GM12878 (cell line): Measurements from ENCODE around the gene RPS6KA3. TPM values are rescaled to one million over a fixed set of nuclear protein-coding genes. Genes with fewer than 3 reads are reported as not detected.
A peak's percentile ranks its signal among the peaks of the same experiment; 100 is the strongest.

Experiments used
- ATF7 ChIP-seq: fragments of 450-650 bp; IDR thresholded peaks from 2 replicates; pipeline ENCODE4 v1.6.1; 2016; ENCODE audit warnings: low read depth, mild to moderate bottlenecking
- BACH1 ChIP-seq: fragments of 450-650 bp; IDR thresholded peaks from 2 replicates; pipeline ENCODE4 v1.6.1; 2017; ENCODE audit warnings: mild to moderate bottlenecking, borderline replicate concordance
- BCL11A ChIP-seq: IDR thresholded peaks from 2 replicates; pipeline ENCODE4 v1.6.1; 2011; ENCODE audit warnings: low read depth, low read length
- DPF2 ChIP-seq: fragments of 450-650 bp; IDR thresholded peaks from 2 replicates; pipeline ENCODE4 v1.6.1; 2017; ENCODE audit warnings: mild to moderate bottlenecking
- EP300 ChIP-seq, 2 experiments: fragments of 150-350 bp in 1 of 2; IDR thresholded peaks; 2 replicates each; pipeline ENCODE4 v1.6.1; 2011 to 2012; ENCODE audit warnings: low read depth in 2 of 2, low read length in 2 of 2, borderline replicate concordance in 1 of 2, improper control_type of control experiment in 1 of 2, inconsistent platforms in 1 of 2; ENCODE audit not compliant: control insufficient read depth in 1 of 2
- ETV6 ChIP-seq, 2 experiments: fragments of 450-650 bp in 1 of 2; IDR thresholded peaks in 1 of 2; conservative IDR thresholded peaks in 1 of 2; 2 replicates each; pipeline ENCODE4 v1.6.1; 2014; ENCODE audit warnings: antibody characterized with exemption in 1 of 2, borderline replicate concordance in 1 of 2, low read depth in 1 of 2, mild to moderate bottlenecking in 1 of 2, moderate library complexity in 1 of 2
- RB1 ChIP-seq: fragments of 450-650 bp; formaldehyde crosslinking; IDR thresholded peaks from 2 replicates; pipeline ENCODE4 v1.6.1; 2017; ENCODE audit warnings: mild to moderate bottlenecking, borderline replicate concordance
- RBBP5 ChIP-seq: fragments of 200-600 bp; sonication (generic); conservative IDR thresholded peaks from 2 replicates; pipeline ENCODE4 v1.6.1; 2016
- SP1 ChIP-seq: IDR thresholded peaks from one replicate; pipeline ENCODE4 v1.6.1; 2011; ENCODE audit warnings: low read depth, low read length
- SUZ12 ChIP-seq: fragments of 200-600 bp; sonication (generic); IDR thresholded peaks from one replicate; pipeline ENCODE4 v1.6.1; 2018; ENCODE audit warnings: antibody characterized with exemption, mild to moderate bottlenecking; ENCODE audit not compliant: unreplicated experiment
- TAF1 ChIP-seq: IDR thresholded peaks from 2 replicates; pipeline ENCODE4 v1.6.1; 2011; ENCODE audit warnings: mild to moderate bottlenecking, low read depth, low read length, borderline replicate concordance
- TCF7 ChIP-seq: IDR thresholded peaks from 2 replicates; pipeline ENCODE4 v1.6.1; 2014; ENCODE audit warnings: antibody characterized with exemption, borderline replicate concordance
- WRNIP1 ChIP-seq: IDR thresholded peaks from 2 replicates; pipeline ENCODE4 v1.6.1; 2011; ENCODE audit warnings: low read depth, low read length, improper control_type of control experiment, borderline replicate concordance
- YBX1 ChIP-seq: fragments of 450-650 bp; IDR thresholded peaks from 2 replicates; pipeline ENCODE4 v1.6.1; 2016; ENCODE audit warnings: antibody characterized with exemption
- ZNF274 ChIP-seq: IDR thresholded peaks from one replicate; pipeline ENCODE4 v1.8.0; 2011; ENCODE audit not compliant: insufficient read length, insufficient read depth
- polyA plus RNA-seq, 11 experiments: library from polyadenylated mRNA; depleted of rRNA in 4 of 11; unstranded in 6 of 11; stranded (reverse) in 5 of 11; fragments of >200 nt; fragmentation: Nextera tagmentation in 4 of 11; fragmentation: Illumina TruSeq in 1 of 11; extraction: Ambion mirVana in 4 of 11; extraction: Trizol in 1 of 11; gene quantifications; 1 replicate in 1 of 11; 2 replicates in 10 of 11; pipeline versions ENCODE4 v1.2.1 to v1.2.3, GENCODE V29; 2011 to 2016; ENCODE audit warnings: inconsistent platforms in 2 of 11, missing spikeins in 2 of 11, low read depth in 1 of 11
- total RNA-seq, 4 experiments: library from RNA; depleted of rRNA in 3 of 4; stranded (reverse); fragments of >200 nt in 3 of 4; fragmentation: Illumina TruSeq in 1 of 4; extraction: Trizol in 1 of 4; gene quantifications; 2 replicates each; pipeline versions ENCODE4 v1.2.1 to v1.2.3, GENCODE V29; 2013 to 2021
- TF ChIP-seq, protein P1 (sequence below): fragments of 450-650 bp; IDR thresholded peaks from 2 replicates; pipeline ENCODE4 v1.6.1; 2016; ENCODE audit warnings: mild to moderate bottlenecking, moderate library complexity, borderline replicate concordance
- TF ChIP-seq, protein P2 (sequence below): fragments of 450-650 bp; IDR thresholded peaks from 2 replicates; pipeline ENCODE4 v1.6.1; 2017; ENCODE audit warnings: mild to moderate bottlenecking, moderate library complexity
- TF ChIP-seq, protein P3 (sequence below): fragments of 450-650 bp; IDR thresholded peaks from 2 replicates; pipeline ENCODE4 v1.6.1; 2016; ENCODE audit warnings: mild to moderate bottlenecking

The RPS6KA3 gene
- total and polyA plus RNA-seq, 10 of the 15 experiments (the other 5 are each of a cell fraction or from before 2014, with no cell fraction given) = 2.8 to 35.6 (median 15.8) TPM

DNA sequence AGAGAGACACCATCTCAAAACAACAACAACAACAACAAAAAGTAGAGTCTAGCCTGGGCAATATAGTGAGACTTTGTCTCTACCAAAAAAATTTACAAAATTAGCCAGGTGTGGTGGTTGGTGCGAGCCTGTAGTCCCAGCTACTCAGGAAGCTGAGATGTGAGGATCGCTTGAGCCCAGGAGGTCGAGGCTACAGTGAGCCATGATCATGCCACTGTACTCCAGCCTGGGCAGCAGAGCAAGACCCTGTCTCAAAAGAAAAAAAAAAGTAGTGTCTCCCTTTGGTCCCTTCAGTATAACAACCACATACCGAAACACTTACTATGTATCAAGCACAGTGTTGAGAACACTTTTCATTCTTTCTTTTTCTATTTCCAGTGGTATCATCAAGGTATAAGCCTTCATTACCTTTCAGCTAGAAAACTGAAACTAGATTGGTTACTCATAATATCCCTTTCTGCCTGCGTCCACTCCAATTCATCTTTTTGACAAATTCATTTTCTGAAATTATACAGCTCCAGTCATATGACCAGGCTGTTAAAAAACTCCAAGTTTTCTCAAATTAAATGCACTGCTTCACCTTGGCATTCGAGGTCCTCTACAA is 54.1 kb downstream of the RPS6KA3 start (continued):
- TF ChIP-seq, protein P1, sequence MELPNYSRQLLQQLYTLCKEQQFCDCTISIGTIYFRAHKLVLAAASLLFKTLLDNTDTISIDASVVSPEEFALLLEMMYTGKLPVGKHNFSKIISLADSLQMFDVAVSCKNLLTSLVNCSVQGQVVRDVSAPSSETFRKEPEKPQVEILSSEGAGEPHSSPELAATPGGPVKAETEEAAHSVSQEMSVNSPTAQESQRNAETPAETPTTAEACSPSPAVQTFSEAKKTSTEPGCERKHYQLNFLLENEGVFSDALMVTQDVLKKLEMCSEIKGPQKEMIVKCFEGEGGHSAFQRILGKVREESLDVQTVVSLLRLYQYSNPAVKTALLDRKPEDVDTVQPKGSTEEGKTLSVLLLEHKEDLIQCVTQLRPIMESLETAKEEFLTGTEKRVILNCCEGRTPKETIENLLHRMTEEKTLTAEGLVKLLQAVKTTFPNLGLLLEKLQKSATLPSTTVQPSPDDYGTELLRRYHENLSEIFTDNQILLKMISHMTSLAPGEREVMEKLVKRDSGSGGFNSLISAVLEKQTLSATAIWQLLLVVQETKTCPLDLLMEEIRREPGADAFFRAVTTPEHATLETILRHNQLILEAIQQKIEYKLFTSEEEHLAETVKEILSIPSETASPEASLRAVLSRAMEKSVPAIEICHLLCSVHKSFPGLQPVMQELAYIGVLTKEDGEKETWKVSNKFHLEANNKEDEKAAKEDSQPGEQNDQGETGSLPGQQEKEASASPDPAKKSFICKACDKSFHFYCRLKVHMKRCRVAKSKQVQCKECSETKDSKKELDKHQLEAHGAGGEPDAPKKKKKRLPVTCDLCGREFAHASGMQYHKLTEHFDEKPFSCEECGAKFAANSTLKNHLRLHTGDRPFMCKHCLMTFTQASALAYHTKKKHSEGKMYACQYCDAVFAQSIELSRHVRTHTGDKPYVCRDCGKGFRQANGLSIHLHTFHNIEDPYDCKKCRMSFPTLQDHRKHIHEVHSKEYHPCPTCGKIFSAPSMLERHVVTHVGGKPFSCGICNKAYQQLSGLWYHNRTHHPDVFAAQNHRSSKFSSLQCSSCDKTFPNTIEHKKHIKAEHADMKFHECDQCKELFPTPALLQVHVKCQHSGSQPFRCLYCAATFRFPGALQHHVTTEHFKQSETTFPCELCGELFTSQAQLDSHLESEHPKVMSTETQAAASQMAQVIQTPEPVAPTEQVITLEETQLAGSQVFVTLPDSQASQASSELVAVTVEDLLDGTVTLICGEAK = no peak
- TF ChIP-seq ZNF274 (no peak), DPF2 (no peak), ATF7 (peak; percentile 41), TAF1 (no peak), TCF7 (no peak), YBX1 (no peak), SP1 (no peak), BCL11A (peak; percentile 51; the same call in 1 of the 2 replicates), WRNIP1 (no peak), BACH1 (no peak), SUZ12 (no peak), RB1 (no peak), EP300 (IDR thresholded peaks at IDR 0.05; ENCODE audit: borderline replicate concordance in 1 of 2, control insufficient read depth in 1 of 2, low read depth in 2 of 2, low read length in 2 of 2) (peak in 1 of 2 experiments; percentile 41; a peak in 1 of 4 replicates), ETV6 (conservative IDR thresholded peaks at IDR 0.05 in 1 of 2, IDR thresholded peaks at IDR 0.05 in 1 of 2; ENCODE audit: borderline replicate concordance in 1 of 2, low read depth in 1 of 2) (peak in 1 of 2 experiments; percentile 32; a peak in 1 of 4 replicates), RBBP5 (no peak)
- TF ChIP-seq, protein P2, sequence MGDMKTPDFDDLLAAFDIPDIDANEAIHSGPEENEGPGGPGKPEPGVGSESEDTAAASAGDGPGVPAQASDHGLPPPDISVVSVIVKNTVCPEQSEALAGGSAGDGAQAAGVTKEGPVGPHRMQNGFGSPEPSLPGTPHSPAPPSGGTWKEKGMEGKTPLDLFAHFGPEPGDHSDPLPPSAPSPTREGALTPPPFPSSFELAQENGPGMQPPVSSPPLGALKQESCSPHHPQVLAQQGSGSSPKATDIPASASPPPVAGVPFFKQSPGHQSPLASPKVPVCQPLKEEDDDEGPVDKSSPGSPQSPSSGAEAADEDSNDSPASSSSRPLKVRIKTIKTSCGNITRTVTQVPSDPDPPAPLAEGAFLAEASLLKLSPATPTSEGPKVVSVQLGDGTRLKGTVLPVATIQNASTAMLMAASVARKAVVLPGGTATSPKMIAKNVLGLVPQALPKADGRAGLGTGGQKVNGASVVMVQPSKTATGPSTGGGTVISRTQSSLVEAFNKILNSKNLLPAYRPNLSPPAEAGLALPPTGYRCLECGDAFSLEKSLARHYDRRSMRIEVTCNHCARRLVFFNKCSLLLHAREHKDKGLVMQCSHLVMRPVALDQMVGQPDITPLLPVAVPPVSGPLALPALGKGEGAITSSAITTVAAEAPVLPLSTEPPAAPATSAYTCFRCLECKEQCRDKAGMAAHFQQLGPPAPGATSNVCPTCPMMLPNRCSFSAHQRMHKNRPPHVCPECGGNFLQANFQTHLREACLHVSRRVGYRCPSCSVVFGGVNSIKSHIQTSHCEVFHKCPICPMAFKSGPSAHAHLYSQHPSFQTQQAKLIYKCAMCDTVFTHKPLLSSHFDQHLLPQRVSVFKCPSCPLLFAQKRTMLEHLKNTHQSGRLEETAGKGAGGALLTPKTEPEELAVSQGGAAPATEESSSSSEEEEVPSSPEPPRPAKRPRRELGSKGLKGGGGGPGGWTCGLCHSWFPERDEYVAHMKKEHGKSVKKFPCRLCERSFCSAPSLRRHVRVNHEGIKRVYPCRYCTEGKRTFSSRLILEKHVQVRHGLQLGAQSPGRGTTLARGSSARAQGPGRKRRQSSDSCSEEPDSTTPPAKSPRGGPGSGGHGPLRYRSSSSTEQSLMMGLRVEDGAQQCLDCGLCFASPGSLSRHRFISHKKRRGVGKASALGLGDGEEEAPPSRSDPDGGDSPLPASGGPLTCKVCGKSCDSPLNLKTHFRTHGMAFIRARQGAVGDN = no peak
- TF ChIP-seq, protein P3, sequence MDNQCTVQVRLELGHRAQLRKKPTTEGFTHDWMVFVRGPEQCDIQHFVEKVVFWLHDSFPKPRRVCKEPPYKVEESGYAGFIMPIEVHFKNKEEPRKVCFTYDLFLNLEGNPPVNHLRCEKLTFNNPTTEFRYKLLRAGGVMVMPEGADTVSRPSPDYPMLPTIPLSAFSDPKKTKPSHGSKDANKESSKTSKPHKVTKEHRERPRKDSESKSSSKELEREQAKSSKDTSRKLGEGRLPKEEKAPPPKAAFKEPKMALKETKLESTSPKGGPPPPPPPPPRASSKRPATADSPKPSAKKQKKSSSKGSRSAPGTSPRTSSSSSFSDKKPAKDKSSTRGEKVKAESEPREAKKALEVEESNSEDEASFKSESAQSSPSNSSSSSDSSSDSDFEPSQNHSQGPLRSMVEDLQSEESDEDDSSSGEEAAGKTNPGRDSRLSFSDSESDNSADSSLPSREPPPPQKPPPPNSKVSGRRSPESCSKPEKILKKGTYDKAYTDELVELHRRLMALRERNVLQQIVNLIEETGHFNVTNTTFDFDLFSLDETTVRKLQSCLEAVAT = no peak
- TF ChIP-seq, all 136 proteins: peak for 12
